Limb (tissue), 2 donors: ENCODE results near the gene SPATA32.
A peak's percentile ranks its signal among the peaks of the same experiment; 100 is the strongest.

Experiments
- DNase-seq, 2 donors: peaks; one replicate each; pipeline ENCODE4 v3.0.0-alpha.2; 2016; ENCODE audit errors: extremely low spot score in 2 of 2

The SPATA32 gene

DNA sequence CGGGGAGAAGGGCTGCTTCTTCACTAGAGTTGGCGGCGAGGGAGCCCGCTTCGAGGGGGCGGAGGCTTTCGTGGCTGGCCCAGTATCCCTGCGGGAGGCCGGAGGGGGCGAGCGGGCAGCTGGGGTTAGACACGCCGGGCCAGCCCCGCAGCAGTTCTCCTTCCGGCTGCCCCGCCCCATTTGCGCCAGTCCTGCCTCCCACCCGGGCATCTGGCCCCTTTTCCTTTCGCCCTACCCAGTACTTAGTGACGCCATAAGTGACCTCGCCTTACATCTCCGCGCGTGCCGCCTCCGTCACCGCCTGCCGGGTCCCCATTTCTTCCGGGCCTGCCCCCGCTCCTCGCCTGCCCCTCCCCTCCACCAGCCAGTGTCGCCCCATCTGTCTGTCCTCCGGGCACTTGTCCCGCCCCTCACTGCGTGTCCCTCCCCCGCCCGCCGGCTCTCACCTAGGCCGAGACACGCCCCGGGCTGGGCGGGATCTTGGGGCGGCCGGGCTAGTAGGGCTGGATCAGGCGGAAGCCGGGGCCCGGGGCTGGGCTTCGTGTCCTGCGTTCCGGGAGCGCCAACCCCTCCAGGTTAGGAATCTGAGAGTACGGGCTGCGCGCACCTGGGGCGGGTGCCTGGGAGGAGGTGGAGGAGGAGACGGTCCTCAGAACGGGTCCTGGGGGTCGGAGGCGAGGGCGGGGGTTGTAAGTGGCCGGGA is 14.3 kb downstream of the SPATA32 start:
- DNase-seq: peak; percentile 25 to 84

GRCh38 chr17:45246861-45247428 is 14.9 kb downstream of the SPATA32 start:
- peak in 1 of 2 donors; percentile 75 for DNase-seq

GRCh38 chr17:45246338-45246737 is 15.6 kb downstream of the SPATA32 start:
- no peak for DNase-seq

DNA sequence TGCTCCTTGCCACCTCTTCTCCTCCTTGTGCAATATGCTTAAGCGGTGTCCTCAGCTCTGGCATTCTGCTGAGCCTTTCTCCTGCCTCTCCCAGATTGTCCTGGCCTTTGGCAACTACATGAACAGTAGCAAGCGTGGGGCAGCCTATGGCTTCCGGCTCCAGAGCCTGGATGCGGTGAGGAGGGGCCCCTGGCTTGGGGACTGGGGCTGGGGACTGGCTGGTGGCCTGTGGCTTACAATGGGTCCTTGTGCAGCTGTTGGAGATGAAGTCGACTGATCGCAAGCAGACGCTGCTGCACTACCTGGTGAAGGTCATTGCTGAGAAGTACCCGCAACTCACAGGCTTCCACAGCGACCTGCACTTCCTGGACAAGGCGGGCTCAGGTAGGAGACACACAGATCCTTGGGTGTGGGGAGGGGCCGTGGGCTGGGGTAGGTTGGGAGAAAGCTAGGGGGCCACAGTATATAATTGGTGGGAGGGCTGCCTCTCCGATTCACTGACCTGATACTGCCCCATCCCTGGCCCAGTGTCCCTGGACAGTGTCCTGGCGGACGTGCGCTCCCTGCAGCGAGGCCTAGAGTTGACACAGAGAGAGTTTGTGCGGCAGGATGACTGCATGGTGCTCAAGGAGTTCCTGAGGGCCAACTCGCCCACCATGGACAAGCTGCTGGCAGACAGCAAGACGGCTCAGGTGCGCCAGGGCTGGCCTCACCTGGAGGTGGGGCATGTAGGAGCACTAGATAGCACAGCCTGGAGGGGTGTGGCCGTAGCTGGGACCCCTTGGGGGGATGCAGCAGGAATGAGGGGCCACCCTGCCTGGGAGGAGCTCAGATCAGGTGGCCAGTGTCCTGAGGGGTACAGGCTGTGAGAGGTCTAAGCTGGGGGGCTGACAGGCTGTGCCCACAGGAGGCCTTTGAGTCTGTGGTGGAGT is 16.9 kb downstream of the SPATA32 start:
- DNase-seq: no peak

DNA sequence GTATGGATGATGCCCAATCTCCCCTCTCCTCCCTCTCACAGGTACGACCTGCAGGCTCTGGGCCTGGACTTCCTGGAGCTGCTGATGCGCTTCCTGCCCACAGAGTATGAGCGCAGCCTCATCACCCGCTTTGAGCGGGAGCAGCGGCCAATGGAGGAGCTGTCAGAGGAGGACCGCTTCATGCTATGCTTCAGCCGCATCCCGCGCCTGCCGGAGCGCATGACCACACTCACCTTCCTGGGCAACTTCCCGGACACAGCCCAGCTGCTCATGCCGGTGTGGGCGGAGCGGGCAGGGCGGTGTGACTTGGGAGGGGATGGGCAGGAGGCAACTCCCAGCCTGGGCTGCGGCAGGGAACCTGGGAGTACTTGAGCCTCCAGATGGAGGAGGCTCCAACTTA is 18.1 kb downstream of the SPATA32 start:
- DNase-seq: no peak

DNA sequence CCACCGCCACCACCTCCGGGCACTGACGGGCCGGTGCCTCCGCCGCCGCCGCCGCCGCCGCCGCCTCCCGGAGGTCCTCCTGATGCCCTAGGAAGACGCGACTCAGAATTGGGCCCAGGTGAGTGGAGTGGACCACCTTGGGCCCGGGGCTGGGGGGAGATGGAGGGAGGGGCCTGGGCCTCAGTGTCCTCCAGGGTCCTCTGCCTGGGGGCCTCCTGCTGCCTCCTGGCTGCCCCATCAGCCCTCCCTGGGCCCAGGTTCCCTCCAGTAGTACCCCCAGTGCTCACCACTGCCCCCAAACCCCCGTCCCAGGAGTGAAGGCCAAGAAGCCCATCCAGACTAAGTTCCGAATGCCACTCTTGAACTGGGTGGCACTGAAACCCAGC is 19.9 kb downstream of the SPATA32 start:
- DNase-seq: no peak

GRCh38 chr17:45241328-45242028 is 20.4 kb downstream of the SPATA32 start:
- peak in 1 of 2 donors; percentile 81 for DNase-seq

DNA sequence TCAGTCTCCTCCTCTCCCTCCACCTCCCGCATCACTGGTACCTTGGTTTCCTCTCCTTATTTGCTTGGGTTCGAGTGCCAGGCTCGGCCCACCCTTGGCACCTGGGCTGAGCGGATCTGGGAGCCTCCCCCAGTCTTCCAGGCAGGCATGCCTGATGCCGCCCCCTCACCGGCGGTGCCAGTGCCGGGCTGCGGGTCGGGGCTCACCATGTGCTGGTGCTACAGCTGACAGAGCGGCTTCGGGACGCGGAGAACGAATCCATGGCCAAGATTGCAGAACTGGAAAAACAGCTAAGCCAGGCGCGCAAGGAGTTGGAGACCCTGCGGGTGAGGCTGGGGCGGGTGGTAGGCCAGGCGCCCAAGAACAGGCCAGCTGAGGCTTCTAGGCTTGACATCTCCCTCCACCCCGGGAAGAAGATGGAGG is 21.0 kb downstream of the SPATA32 start:
- peak in 1 of 2 donors; percentile 44 for DNase-seq

DNA sequence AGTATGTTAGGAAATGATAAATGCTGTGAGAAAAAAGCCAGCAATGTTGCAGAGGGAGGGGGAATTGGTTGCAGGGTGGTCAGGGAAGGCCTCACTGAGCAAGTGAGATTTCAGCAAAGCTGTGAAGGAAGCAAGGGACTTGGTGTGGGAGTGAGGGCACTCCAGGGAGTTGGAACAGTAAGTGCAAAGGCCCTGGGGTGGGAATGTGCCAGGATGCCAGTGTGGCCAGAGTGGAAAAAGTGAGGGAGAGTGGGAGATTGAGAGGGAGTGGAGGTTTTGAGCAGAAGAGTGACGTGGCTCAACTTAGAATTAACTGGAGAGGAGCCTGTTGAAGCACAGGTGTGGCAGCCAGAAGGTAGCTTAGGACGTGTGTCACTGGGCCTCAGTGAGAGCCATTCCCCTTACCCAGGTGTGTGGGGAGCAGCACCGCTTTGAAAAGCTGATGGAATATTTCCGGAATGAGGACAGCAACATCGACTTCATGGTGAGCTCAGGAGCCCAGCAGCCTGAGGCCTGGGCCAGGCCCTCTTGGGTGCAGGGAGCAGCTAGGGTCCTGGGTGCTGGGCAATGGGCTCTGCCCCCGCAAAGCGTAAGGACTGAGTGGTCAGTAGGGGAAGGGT is 23.6 kb downstream of the SPATA32 start:
- DNase-seq: no peak

DNA sequence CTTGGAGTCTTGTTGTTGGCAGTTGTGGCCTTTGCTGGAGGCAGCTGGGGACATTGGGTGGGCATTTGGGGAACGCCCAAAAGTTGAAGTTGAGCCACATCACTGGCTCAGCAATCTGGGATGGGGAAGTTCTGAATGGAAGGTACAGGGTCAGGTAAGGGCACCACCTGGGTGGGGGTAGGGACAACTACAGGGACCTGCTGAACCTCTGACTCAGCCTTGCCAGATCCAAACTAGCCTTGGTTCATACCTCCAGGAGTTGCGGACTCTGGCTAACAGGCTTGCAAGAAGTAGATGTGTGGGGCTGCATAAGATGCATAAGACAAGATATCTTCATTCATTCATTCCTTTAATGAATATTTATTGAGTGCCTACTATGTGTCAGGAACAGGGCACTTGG is 24.2 kb downstream of the SPATA32 start:
- no peak for DNase-seq

DNA sequence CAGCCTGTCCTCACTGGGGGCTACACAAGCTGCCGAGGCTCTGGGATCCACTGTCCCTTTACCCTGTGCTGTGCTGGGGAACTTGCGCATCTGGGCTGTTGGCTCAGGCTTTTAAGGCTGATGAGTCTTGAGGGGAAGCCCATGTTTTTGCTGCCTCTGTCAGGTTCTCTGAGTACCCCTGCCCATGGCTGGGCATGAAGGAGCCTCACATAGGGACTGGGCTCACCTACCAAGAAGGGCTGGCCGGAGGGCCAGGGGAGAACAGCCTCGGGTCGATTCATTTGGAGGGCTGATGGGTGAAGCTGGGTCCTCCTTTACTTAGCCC is 25.6 kb downstream of the SPATA32 start:
- no peak for DNase-seq

DNA sequence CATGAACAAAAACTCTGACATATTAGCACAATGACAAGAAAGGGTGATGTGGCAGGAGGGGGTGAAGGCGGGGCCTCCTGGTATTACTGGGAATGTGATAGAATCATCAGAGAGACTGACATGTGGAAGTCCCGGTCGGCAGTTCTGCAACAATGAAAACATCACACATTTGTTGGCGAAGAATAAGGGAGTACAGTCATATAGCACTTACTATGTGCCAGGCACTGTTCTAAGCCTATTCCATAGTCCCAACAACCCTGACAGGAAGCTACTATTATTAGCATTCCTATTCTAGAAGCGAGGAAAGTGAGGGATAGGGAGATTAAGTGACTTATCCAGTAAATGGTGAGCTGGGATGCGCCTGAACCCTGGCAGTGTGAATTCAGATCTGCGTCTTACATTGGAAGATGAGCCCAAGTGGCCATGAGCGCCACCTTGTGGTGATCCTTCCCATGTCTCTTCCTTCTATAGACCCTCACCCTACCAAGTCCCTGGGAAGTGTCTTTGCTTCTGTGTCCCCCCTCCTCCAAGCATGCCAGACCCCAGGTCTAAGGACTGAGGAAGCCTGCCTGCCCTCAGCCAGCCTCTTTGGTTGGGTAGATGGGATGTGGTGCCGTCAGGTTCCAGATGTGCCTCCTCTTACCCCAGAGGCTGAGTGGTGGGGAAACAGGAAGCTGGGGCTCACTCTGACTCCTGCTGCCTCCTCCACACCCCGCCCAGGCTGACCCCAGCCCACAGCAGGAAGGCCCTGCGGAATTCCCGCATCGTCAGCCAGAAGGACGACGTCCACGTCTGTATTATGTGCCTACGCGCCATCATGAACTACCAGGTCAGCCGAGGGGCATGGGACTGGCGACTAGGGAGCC is 26.2 kb downstream of the SPATA32 start:
- peak in 1 of 2 donors; percentile 72 for DNase-seq

GRCh38 chr17:45234641-45235415 is 27.1 kb downstream of the SPATA32 start:
- no peak for DNase-seq

- DNase-seq: no peak
Observed at GRCh38 chr17:45233423-45233924, 28.4 kb downstream of the SPATA32 start.

- DNase-seq: no peak
Observed at GRCh38 chr17:45232514-45233422, 29.1 kb downstream of the SPATA32 start.

DNA sequence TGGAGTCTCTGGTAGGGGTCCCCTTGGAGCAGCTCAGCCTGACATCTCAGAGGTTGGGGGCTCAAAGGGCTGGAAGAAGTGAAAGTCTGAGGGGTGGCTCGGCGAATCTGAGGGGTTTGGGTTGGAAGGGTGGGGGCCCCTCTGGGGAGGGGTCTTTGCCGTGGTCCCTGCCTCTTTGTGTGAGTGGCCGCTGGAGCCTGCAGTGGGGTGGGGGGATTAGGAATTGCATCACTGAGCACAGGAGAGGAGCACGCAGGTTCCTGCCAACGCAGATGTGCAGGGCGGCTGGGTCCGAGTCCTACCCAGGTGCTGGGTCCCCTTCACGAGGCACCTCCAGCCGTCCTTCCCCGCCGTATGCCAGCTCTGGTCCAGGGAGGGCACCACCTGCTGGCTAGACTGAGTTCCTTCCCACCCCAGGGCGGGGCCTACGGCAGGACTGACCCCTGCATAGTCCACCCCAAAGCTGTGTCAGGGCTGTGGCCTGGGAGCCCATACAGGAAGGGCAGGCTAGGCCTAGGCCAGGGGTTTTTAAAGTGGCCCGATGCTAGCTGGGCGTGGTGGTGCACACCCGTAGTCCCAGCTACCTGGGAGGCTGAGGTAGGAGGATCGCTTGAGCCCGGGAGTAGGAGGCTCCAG is 30.3 kb downstream of the SPATA32 start:
- DNase-seq: no peak

GRCh38 chr17:45230787-45231480 is 31.0 kb downstream of the SPATA32 start:
- no peak for DNase-seq
